Mesenteric fat pad (tissue), 1 donor: ENCODE measurements around the gene SLC15A3. TPM values are rescaled to one million over a fixed set of nuclear protein-coding genes. Genes with fewer than 3 reads are reported as not detected.
A peak's percentile ranks its signal among the peaks of the same experiment; 100 is the strongest.

Source experiments
- DNase-seq: peaks from one replicate; pipeline ENCODE4 v3.0.0-alpha.2; 2020; ENCODE audit warnings: low spot score
- long read RNA-seq: library from polyadenylated mRNA; unstranded; transcript quantifications from one replicate; pipeline ENCODE4 v2.0.0, GENCODE V29; 2020
- total RNA-seq: library from RNA; stranded (reverse); fragmentation: NEBNext Ultra II Directional; extraction: Animal tissue kit (Norgen Biotek cat#: 25700); gene quantifications from one replicate; pipeline ENCODE4 v1.2.1, GENCODE V29; 2021
- donor health status: DM: yes; HTN: yes; CAD: no.

SLC15A3 gene
- 47.4 TPM for total RNA-seq
- long read RNA-seq, transcript SLC15A3-207 (7 exons, 1,807 nt), result major isoform, 7 of 39 reads
- long read RNA-seq, transcript SLC15A3-201 (8 exons, 2,115 nt), result minor isoform, 6 of 39 reads
- long read RNA-seq, partial matches to known transcripts, result 23 of 39 reads
- long read RNA-seq, other reads (novel, unspliced or antisense), result 3 of 39 reads

- DNase-seq, result peak; percentile 89
Observed at GRCh38 chr11:60951904-60952741, at the start of gene SLC15A3. Gene SLC15A3 (minus strand): TSS chr11:60952176. CDS start chr11:60951551, 625 bp downstream.

GRCh38 chr11:61000426-61000825 is 48.5 kb upstream of the SLC15A3 start:
- DNase-seq, result no peak

GRCh38 chr11:60996381-60997138 is 44.6 kb upstream of the SLC15A3 start:
- no peak for DNase-seq

GRCh38 chr11:60995798-60996197 is 43.8 kb upstream of the SLC15A3 start:
- no peak for DNase-seq

GRCh38 chr11:60994541-60995080 is 42.6 kb upstream of the SLC15A3 start:
- DNase-seq, result no peak

- no peak for DNase-seq
Observed at GRCh38 chr11:60993615-60994014, 41.6 kb upstream of the SLC15A3 start.

GRCh38 chr11:60992842-60993409 is 41.0 kb upstream of the SLC15A3 start:
- no peak for DNase-seq

- no peak for DNase-seq
Observed at GRCh38 chr11:60991457-60991856, 39.5 kb upstream of the SLC15A3 start.

- DNase-seq, result no peak
Observed at GRCh38 chr11:60989093-60989650, 37.2 kb upstream of the SLC15A3 start.

- no peak for DNase-seq
Observed at GRCh38 chr11:60988658-60989057, 36.7 kb upstream of the SLC15A3 start.

GRCh38 chr11:60987577-60988277 is 35.8 kb upstream of the SLC15A3 start:
- DNase-seq, result no peak

GRCh38 chr11:60985991-60986915 is 34.3 kb upstream of the SLC15A3 start:
- no peak for DNase-seq

GRCh38 chr11:60985501-60985900 is 33.5 kb upstream of the SLC15A3 start:
- DNase-seq, result no peak

GRCh38 chr11:60984636-60985035 is 32.7 kb upstream of the SLC15A3 start:
- no peak for DNase-seq

- DNase-seq, result no peak
Observed at GRCh38 chr11:60984149-60984548, 32.2 kb upstream of the SLC15A3 start.

GRCh38 chr11:60982184-60982583 is 30.2 kb upstream of the SLC15A3 start:
- DNase-seq, result no peak

- no peak for DNase-seq
Observed at GRCh38 chr11:60981515-60981914, 29.5 kb upstream of the SLC15A3 start.

- DNase-seq, result no peak
Observed at GRCh38 chr11:60978546-60979380, 26.8 kb upstream of the SLC15A3 start.
